G401.6 (cell line): ENCODE measurements around the gene HRH3.

Source experiments
- FAIRE-seq: peaks from 2 replicates; lab custom pipeline; 2012; peaks lifted over from hg19 to GRCh38; lab: Jason Lieb, UNC

HRH3 gene

DNA sequence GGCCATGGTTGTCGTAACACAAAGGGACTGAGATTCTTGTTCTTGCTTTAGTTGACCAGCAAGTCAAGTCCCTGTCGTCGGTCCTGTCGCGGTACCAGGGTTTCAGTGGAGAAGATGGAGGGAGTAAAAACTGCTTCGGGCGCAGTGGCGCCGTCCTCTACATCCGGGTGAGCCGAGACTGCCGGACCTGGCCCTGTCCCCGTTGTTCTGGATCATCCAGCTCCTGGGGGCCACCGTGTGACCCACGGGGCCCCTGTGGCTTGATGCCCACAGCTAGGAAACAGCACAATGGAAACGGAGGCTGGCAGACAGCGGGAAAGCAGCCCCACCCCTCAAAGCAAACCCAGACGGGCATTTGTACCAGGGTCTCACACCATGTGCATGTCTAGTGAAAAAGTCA lies 22.3 kb downstream of the HRH3 start:
- FAIRE-seq = no peak

- FAIRE-seq = no peak
Measured at GRCh38 chr20:62197311-62197710, 22.8 kb downstream of the HRH3 start.

DNA sequence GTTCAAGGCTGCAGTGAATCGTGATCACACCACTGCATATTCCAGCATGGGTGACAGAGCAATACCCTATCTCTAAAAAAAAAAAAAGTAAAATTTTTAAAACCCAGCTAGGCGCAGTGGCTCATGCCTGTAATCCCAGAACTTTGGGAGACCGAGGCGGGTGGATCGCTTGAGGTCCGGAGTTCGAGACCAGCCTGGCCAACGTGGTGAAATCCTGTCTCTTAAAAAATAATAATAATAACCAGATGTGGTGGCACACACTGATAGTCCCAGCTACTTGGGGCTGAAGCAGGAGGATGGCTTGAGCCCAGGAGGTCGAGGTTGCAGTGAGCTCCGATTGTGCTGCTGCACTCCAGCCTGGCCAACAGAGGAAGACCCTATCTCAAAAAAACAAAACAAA lies 23.8 kb downstream of the HRH3 start:
- no peak for FAIRE-seq

DNA sequence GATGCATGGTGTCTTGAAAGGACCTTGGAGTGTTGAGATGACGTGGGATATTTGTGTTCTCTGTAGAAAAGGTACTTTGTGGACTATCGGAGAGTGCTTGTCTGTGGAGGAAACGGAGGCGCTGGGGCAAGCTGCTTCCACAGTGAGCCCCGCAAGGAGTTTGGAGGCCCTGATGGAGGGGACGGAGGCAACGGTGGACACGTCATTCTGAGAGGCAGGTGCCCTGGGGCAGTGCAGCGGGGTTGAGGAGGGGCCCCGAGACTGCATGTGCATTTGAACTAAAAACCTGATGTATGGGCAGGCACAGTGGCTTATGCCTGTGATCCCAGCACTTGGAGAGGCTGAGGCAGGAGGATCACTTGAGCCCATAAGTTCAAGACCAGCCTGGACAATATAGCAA lies 24.3 kb downstream of the HRH3 start:
- no peak for FAIRE-seq

- no peak for FAIRE-seq
Measured at GRCh38 chr20:62195075-62195405, 25.0 kb downstream of the HRH3 start.

DNA sequence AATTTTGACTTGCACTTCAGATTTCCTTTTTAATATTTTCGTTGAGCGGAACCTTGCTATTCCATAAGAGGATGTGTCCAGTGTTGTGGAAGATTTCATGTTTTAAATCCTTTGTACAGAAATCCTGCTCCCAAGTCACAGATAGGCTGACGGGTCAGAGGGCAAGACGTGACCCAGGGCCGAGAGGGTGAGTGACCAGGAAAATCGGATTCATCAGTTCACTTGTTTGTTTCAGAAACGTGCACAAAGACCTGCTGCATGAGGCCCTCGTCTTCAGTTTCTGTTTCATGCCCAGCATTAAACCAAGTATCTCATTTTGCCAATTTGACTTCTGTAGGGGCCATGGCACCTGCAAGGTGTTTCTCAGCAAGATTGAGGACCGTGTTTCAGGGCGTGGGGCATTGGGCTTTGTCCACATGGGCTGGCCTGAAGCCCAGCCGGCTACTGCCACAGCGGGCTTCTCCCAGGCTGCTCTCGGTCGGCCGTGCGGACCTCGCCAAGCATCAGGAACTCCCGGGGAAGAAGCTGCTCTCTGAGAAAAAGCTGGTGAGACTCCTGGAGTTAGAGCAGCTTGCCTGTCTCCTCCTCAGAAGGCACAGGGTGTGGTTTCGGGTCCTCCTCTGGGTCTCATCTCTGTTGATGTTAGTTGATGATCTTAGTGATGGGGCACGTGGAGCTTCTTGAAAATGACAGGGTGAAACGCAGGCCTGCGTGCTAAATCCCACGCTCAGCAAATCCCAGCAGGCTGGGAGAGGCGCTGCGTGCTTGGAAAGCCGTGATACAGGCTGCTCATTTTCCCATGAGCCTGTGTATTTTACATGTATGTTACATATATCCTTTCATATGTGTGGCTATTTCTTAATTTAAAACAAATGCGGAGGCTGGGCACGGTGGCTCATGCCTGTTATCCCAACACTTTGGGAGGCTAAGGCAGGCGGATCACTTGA lies 26.7 kb downstream of the HRH3 start:
- FAIRE-seq = no peak

- no peak for FAIRE-seq
Measured at GRCh38 chr20:62192635-62193034, 27.4 kb downstream of the HRH3 start.

DNA sequence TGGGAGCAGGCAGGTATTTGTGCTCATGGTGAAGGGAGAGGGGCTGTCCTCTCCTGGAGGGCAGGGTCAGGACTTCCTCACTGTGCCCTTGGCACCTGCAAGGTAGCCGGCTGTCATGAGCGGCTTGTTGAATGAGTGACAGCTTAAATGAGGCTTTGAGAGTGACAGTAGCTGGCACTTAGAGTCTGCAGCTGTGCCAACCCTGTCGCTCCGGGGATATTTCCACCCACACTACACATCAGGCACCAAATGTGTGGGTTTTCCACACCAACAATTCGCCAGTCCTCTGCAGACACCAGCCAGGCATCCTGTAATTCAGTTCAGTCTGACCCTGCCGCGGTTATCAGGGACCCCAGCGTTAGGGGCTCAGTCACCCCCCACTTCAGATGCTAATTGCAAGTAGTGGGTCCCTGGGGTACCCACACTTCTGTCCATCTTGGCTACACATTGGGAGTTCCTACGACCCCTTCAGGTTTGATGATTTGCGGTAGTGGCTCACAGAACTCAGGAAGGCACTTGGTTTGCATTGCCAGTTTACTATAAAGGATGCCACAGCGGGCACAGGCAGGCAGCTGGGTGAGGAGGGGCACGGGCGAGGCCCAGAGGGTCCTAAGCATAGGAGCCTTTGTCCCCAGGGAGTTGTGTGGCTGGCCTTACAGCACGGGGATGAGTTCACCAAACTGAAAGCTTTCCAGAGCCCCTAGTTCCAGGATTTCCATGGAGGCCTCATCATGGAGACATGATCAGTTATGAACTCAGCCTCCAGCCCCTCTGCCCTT lies 28.1 kb downstream of the HRH3 start:
- no peak for FAIRE-seq

GRCh38 chr20:62190639-62191411 lies 29.3 kb downstream of the HRH3 start:
- no peak for FAIRE-seq

- FAIRE-seq = no peak
Measured at GRCh38 chr20:62186887-62187866, 32.9 kb downstream of the HRH3 start.

DNA sequence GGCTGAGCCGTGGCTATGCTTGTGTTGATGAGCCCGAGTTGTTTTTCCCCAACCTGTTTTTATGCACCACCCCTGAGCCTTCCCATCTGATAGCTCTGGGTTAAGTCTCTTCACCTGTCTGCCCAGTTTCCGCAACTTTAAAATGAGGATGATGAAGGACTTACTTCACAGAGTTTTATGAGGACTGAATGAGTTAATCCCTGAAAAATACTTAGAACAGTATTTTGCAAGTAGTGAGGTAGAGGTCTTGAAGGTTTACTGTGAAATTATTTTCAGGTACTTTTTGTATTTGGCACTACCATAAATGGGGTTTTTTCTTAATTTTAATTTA lies 34.0 kb downstream of the HRH3 start:
- FAIRE-seq = no peak

- FAIRE-seq = no peak
Measured at GRCh38 chr20:62183426-62184142, 36.5 kb downstream of the HRH3 start.

GRCh38 chr20:62182469-62183425 lies 37.3 kb downstream of the HRH3 start, which contains the start of gene MTG2:
MTG2 (plus strand) TSS chr20:62183028; CDS start chr20:62193421, 10,393 bp downstream.
- FAIRE-seq = no peak

DNA sequence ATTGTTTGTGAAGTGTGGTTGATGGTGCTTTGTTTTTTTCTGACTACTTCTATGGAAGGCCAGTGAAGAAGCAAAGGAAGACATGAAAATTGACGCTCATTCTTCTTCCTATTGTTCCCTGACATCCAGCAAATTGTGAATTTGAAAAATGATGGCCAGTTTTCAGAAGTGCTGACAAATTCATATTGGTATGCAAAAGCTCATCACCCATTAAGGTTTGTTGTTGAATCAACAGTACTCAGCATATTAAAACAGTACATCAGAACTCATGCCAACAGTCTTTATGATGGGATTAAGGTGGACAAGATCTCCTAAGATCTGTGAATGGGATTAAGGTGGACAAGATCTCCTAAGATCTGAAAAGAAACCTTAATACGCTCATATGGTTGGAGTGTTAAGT lies 38.3 kb downstream of the HRH3 start:
- FAIRE-seq = no peak

DNA sequence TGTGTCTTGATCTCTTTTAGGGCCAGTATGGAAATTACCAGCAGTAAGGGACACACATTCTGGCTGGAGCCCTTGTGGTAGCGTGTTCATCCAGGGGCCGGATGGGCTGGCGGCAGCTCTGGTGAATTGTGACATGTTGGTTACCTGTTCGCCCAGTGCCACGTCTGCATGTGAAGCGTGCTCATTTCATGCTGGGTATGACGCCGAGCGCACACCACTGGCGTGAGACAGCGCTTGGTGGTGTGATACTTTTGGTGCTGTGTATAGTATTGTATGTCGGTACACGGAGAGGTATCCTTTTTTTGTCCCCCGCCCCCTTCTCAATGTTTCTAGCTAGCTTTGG lies 40.9 kb downstream of the HRH3 start:
- no peak for FAIRE-seq

DNA sequence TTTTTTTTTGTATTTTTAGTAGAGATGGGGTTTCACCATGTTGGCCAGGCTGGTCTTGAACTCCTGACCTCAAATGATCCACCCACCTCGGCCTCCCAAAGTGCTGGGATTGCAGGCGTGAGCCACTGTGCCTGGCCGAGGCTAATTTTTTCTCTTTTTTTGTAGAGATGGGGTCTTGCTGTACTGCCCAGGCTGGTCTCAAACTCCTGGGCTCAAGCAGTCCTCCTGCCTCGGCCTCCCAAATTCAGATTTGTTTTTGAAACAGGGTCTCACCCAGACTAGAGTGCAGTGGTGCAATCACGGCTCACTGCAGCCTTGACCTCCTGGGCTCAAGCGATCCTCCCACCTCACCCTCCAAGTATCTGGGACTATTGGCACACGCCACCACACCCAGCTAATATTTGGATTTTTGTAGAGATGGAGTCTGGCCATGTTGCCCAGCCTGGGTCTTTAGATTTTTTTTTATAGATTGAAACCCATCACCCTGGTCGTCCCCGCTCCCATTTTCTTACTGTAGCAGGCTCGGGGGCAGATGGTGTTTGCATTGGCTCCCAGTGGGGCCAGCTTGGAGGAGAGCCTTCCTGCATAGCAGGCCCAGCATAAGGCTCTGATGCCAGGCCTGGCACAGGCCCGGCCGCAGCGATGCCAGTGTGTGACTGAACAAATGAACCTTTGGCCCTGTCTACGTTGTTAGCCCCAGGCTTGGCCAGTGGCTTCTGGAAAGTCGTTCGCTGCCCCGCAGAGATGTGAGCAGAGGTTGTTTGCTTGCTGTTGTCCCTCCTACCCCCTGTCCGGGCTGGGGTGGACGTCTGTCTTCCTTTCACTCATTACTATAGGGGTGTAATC lies 41.5 kb downstream of the HRH3 start:
- FAIRE-seq = no peak

DNA sequence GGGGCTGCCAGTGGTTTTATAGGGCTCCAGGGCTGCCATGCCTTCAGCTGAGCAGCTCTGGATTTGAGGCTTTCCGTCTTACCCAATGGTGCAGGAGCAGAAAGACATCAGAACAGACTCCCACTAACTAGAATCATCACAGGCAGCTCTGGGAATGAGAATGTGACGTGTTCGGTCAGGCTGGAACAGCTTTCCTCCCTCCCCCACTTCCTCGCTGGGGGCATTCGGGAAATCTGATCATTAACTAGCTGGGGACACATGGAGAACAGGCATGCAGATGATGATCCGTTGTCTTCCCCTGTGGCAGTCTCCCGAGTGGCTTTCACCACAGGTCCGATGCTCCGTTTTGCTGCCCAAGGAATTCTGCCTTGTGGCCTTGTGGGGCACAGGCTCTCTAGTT lies 42.8 kb downstream of the HRH3 start:
- no peak for FAIRE-seq

DNA sequence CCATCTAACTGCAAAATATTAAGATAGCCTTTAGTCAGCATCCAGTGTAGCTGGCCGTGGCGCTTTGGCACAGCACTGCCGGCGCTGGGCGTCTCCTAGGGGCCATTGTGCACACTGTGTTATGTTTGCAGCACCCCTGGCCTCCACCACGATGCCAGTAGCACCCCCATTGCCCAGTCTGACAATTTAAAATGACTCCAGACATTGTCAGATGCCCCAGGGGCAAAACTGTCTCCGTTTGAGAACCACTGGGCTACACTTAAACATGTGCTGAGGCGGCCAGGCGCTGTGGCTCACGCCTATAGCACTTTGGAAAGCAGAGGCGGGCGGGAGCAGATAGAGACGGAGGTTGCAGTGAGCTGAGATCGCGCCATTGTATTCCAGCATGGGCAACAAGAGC lies 43.2 kb downstream of the HRH3 start:
- FAIRE-seq = no peak

DNA sequence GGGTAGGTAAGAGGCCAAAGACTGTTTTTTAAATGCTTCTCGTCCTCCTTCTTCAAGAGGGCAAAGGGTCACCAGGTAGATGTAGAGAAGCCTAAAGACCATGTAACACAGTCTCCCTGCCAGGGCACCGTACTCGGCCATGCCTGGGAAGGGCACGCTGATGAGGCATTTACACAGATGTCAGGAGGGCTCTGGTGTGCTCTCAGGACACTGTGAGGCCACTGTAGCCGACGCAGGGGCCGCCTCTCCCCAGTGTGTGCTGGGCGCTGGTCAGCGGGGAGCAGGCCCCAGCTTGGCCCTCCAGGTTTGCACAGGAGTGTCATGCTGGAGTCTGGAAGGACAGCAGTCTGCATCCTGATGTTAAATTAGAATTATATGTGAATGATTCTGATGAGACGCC lies 44.4 kb downstream of the HRH3 start:
- FAIRE-seq = no peak
